Measurements from ENCODE around the gene LHFPL3. TPM values are rescaled to one million over a fixed set of nuclear protein-coding genes. Genes with fewer than 3 reads are reported as not detected.

The LHFPL3 gene
- polyA plus RNA-seq, 1 donor from 2014 or later = 5.6 TPM

DNA sequence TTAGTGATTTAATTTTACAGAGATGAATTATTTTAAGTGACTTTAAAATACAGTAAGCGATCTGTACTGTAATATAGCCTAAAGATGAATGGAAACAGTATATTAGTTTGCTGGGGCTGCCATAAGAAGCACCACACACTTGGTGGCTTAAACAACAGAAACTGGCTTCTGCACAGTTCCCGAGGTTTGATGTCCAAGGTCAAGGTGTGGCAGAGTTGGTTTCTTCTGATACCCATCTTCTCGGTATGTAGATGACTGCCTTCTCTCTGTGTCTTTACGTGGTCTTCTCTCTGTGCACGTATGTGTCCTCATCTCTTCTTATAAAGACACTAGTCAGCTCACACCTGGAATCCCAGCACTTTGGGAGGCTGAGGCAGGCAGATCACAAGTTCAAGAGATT is 621.6 kb downstream of the LHFPL3 start:
- H3K79me2 ChIP-seq (replicated peaks; ENCODE audit: insufficient read depth, low read length) = no peaks in the 10 kb centered on the region
- no peak for TF ChIP-seq SMC3 (conservative IDR thresholded peaks at IDR 0.05; ENCODE audit: poor library complexity)
- TF ChIP-seq EZH2 (IDR thresholded peaks at IDR 0.05; ENCODE audit: borderline replicate concordance, insufficient read depth, low read length, poor library complexity, severe bottlenecking) = no peak
- TF ChIP-seq, protein P1, sequence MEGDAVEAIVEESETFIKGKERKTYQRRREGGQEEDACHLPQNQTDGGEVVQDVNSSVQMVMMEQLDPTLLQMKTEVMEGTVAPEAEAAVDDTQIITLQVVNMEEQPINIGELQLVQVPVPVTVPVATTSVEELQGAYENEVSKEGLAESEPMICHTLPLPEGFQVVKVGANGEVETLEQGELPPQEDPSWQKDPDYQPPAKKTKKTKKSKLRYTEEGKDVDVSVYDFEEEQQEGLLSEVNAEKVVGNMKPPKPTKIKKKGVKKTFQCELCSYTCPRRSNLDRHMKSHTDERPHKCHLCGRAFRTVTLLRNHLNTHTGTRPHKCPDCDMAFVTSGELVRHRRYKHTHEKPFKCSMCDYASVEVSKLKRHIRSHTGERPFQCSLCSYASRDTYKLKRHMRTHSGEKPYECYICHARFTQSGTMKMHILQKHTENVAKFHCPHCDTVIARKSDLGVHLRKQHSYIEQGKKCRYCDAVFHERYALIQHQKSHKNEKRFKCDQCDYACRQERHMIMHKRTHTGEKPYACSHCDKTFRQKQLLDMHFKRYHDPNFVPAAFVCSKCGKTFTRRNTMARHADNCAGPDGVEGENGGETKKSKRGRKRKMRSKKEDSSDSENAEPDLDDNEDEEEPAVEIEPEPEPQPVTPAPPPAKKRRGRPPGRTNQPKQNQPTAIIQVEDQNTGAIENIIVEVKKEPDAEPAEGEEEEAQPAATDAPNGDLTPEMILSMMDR (IDR thresholded peaks at IDR 0.05; ENCODE audit: poor library complexity, severe bottlenecking) = no peak
- H3K9me3 ChIP-seq (ENCODE audit: low read length) = no peaks in the 10 kb centered on the region
- H3K36me3 ChIP-seq (ENCODE audit: insufficient read depth, low read length) = no peaks in the 10 kb centered on the region
- no peaks in the 10 kb centered on the region for H4K20me1 ChIP-seq (ENCODE audit: insufficient read depth)
- no peaks in the 10 kb centered on the region for H3F3A ChIP-seq (ENCODE audit: insufficient read depth, low read length, poor library complexity, severe bottlenecking)
- H3K4me3 ChIP-seq (ENCODE audit: low read length) = no peak overlapping the region
- no peak overlapping the region for H3K4me2 ChIP-seq (ENCODE audit: low read length)
- H3K9ac ChIP-seq (ENCODE audit: low read length) = no peak overlapping the region
- H3K27me3 ChIP-seq (ENCODE audit: insufficient read depth, low read depth, low read length) = no peaks in the 10 kb centered on the region
- no peak overlapping the region for H3K27ac ChIP-seq (ENCODE audit: low read length)
- no peaks in the 10 kb centered on the region for H3K9me2 ChIP-seq (ENCODE audit: insufficient read depth, low read length)
- H2AFZ ChIP-seq (ENCODE audit: low read depth, low read length) = no peak overlapping the region

DNA sequence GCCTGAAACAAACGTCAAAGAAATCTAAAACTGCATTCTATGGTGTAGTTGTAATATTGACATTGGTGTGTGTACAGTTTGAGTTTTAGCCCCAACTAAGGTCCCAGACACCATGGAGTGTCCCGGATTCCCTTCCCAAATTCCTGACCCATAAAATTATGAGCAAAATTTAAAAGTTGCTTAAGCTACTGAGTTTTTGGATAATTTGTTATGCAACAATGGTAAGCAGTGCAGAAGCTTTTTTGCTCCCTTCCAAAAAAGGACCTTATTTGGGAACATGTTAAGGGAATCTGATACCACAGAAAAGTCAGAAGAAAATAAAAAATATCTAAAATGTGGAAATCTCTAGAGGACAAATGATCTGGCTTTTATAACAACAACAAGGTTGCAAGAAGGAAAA is 622.4 kb downstream of the LHFPL3 start:
- no peak overlapping the region for H2AFZ ChIP-seq (ENCODE audit: low read depth, low read length)
- TF ChIP-seq SMC3 (conservative IDR thresholded peaks at IDR 0.05; ENCODE audit: poor library complexity) (no peak), TAF1 (IDR thresholded peaks at IDR 0.05; ENCODE audit: low read depth) (no peak), EP300 (conservative IDR thresholded peaks at IDR 0.05; ENCODE audit: poor library complexity, severe bottlenecking) (no peak), POLR2AphosphoS5 (IDR thresholded peaks at IDR 0.05) (no peak), MXI1 (conservative IDR thresholded peaks at IDR 0.05; ENCODE audit: poor library complexity, severe bottlenecking) (no peak), EZH2 (IDR thresholded peaks at IDR 0.05; ENCODE audit: borderline replicate concordance, insufficient read depth, low read length, poor library complexity, severe bottlenecking) (no peak), RAD21 (conservative IDR thresholded peaks at IDR 0.05) (no peak)
- TF ChIP-seq, protein P2, sequence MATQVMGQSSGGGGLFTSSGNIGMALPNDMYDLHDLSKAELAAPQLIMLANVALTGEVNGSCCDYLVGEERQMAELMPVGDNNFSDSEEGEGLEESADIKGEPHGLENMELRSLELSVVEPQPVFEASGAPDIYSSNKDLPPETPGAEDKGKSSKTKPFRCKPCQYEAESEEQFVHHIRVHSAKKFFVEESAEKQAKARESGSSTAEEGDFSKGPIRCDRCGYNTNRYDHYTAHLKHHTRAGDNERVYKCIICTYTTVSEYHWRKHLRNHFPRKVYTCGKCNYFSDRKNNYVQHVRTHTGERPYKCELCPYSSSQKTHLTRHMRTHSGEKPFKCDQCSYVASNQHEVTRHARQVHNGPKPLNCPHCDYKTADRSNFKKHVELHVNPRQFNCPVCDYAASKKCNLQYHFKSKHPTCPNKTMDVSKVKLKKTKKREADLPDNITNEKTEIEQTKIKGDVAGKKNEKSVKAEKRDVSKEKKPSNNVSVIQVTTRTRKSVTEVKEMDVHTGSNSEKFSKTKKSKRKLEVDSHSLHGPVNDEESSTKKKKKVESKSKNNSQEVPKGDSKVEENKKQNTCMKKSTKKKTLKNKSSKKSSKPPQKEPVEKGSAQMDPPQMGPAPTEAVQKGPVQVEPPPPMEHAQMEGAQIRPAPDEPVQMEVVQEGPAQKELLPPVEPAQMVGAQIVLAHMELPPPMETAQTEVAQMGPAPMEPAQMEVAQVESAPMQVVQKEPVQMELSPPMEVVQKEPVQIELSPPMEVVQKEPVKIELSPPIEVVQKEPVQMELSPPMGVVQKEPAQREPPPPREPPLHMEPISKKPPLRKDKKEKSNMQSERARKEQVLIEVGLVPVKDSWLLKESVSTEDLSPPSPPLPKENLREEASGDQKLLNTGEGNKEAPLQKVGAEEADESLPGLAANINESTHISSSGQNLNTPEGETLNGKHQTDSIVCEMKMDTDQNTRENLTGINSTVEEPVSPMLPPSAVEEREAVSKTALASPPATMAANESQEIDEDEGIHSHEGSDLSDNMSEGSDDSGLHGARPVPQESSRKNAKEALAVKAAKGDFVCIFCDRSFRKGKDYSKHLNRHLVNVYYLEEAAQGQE (IDR thresholded peaks at IDR 0.05; ENCODE audit: borderline replicate concordance) = no peak
- TF ChIP-seq, protein P1 (IDR thresholded peaks at IDR 0.05; ENCODE audit: poor library complexity, severe bottlenecking) = no peak
- no peaks in the 10 kb centered on the region for H3K27me3 ChIP-seq (ENCODE audit: insufficient read depth, low read depth, low read length)
- no peak overlapping the region for H3K27ac ChIP-seq (ENCODE audit: low read length)
- H3K4me2 ChIP-seq (ENCODE audit: low read length) = no peak overlapping the region
- no peaks in the 10 kb centered on the region for H3F3A ChIP-seq (ENCODE audit: insufficient read depth, low read length, poor library complexity, severe bottlenecking)
- no peak overlapping the region for H3K4me3 ChIP-seq (ENCODE audit: low read length)
- no peaks in the 10 kb centered on the region for H3K9me3 ChIP-seq (ENCODE audit: low read length)
- no peaks in the 10 kb centered on the region for H4K20me1 ChIP-seq (ENCODE audit: insufficient read depth)
- H3K36me3 ChIP-seq (ENCODE audit: insufficient read depth, low read length) = no peaks in the 10 kb centered on the region
- no peaks in the 10 kb centered on the region for H3K9me2 ChIP-seq (ENCODE audit: insufficient read depth, low read length)
- no peaks in the 10 kb centered on the region for H3K79me2 ChIP-seq (replicated peaks; ENCODE audit: insufficient read depth, low read length)
- H3K9ac ChIP-seq (ENCODE audit: low read length) = no peak overlapping the region
